WERI-Rb-1 (cell line): ENCODE measurements around the gene PSG11.
"Not testable (repeated sequence)": the region's sequence is repeated elsewhere in the genome, so short reads cannot be mapped to it uniquely, and the experiment has no call there.

Experiments used
- DNase-seq: peaks from one replicate; pipeline ENCODE4 v3.0.0-alpha.2; 2020
- H3K27ac ChIP-seq: fragments of 250-450 bp; sonication (Bioruptor Pico); 2 replicates; pipeline ENCODE4 v1.5.1; 2020; ENCODE audit warnings: mild to moderate bottlenecking, moderate library complexity
- H3K27me3 ChIP-seq: fragments of 250-450 bp; sonication (Bioruptor Pico); 2 replicates; pipeline ENCODE4 v1.5.1; 2021; ENCODE audit warnings: mild to moderate bottlenecking, low read depth, moderate library complexity; ENCODE audit not compliant: insufficient read depth, severe bottlenecking
- H3K36me3 ChIP-seq: fragments of 250-450 bp; sonication (Bioruptor Pico); 2 replicates; pipeline ENCODE4 v1.5.1; 2020; ENCODE audit warnings: mild to moderate bottlenecking, moderate library complexity
- H3K4me3 ChIP-seq: 2 replicates; pipeline ENCODE4 v1.5.1; 2011; ENCODE audit warnings: low read depth, mild to moderate bottlenecking, control low read depth, low read length
- H3K9me3 ChIP-seq: fragments of 250-450 bp; sonication (Bioruptor Pico); 2 replicates; pipeline ENCODE4 v1.5.1; 2021; ENCODE audit warnings: mild to moderate bottlenecking, moderate library complexity; ENCODE audit not compliant: severe bottlenecking
- CTCF ChIP-seq: IDR thresholded peaks from 2 replicates; pipeline ENCODE4 v1.5.1; 2011; ENCODE audit warnings: low read depth, mild to moderate bottlenecking, control low read depth, inconsistent platforms, low read length

The PSG11 gene

GRCh38 chr19:42989851-42990250 is 36.4 kb downstream of the PSG11 start:
- Histone ChIP-seq H3K27ac (no peak overlapping the region), H3K4me3 (no peak overlapping the region), H3K9me3 (no peaks in the 10 kb centered on the region), H3K27me3 (peaks cover 33% of the 10 kb centered on the region), H3K36me3 (no peaks in the 10 kb centered on the region)
- TF ChIP-seq CTCF, result no peak
- DNase-seq, result no peak

- not testable (repeated sequence) for H3K9me3 ChIP-seq, H3K27ac ChIP-seq, H3K36me3 ChIP-seq, DNase-seq, H3K4me3 ChIP-seq
- H3K27me3 ChIP-seq, result peaks cover 31% of the 10 kb centered on the region
These were observed 37.1 kb downstream of the PSG11 start for GRCh38 chr19:42989186-42989585.

- peaks cover 26% of the 10 kb centered on the region for H3K27me3 ChIP-seq
- DNase-seq, H3K9me3 ChIP-seq, H3K36me3 ChIP-seq, H3K27ac ChIP-seq, H3K4me3 ChIP-seq: not testable (repeated sequence)
These were observed 38.1 kb downstream of the PSG11 start for GRCh38 chr19:42988206-42988605.

- TF ChIP-seq CTCF, result no peak
- no peaks in the 10 kb centered on the region for H3K36me3 ChIP-seq
- H3K4me3 ChIP-seq, result no peak overlapping the region
- H3K27me3 ChIP-seq, result peaks cover 15% of the 10 kb centered on the region
- H3K27ac ChIP-seq, result no peak overlapping the region
- DNase-seq, result no peak
- no peaks in the 10 kb centered on the region for H3K9me3 ChIP-seq
These were observed 40.7 kb downstream of the PSG11 start for GRCh38 chr19:42985588-42985987.

GRCh38 chr19:42982111-42982510 is 44.2 kb downstream of the PSG11 start:
- not testable (repeated sequence) for H3K27ac ChIP-seq, DNase-seq
- H3K27me3 ChIP-seq, result peaks cover 12% of the 10 kb centered on the region

GRCh38 chr19:42971451-42971850 is 54.8 kb downstream of the PSG11 start:
- DNase-seq, H3K4me3 ChIP-seq, H3K9me3 ChIP-seq, H3K36me3 ChIP-seq, H3K27ac ChIP-seq: not testable (repeated sequence)
- H3K27me3 ChIP-seq, result peaks cover 22% of the 10 kb centered on the region

More at GRCh38 chr19:42982111-42982510, 44.2 kb downstream of the PSG11 start:
- not testable (repeated sequence) for H3K36me3 ChIP-seq, H3K9me3 ChIP-seq, H3K4me3 ChIP-seq

- H3K4me3 ChIP-seq, result no peak overlapping the region
- H3K27me3 ChIP-seq, result peaks cover 13% of the 10 kb centered on the region
- TF ChIP-seq CTCF, result no peak
- H3K36me3 ChIP-seq, result no peaks in the 10 kb centered on the region
- no peak for DNase-seq
- H3K27ac ChIP-seq, result no peak overlapping the region
- no peaks in the 10 kb centered on the region for H3K9me3 ChIP-seq
These were observed 61.1 kb downstream of the PSG11 start for GRCh38 chr19:42965176-42965575.

- H3K4me3 ChIP-seq, result no peak overlapping the region
- peaks cover 8% of the 10 kb centered on the region for H3K27me3 ChIP-seq
- no peaks in the 10 kb centered on the region for H3K36me3 ChIP-seq
- DNase-seq, result no peak
- TF ChIP-seq CTCF, result no peak
- no peaks in the 10 kb centered on the region for H3K9me3 ChIP-seq
- no peak overlapping the region for H3K27ac ChIP-seq
These were observed 65.2 kb downstream of the PSG11 start for GRCh38 chr19:42961119-42961518.
